ENCODE results near the gene AQP12A.
"Not testable (repeated sequence)": the region's sequence is repeated elsewhere in the genome, so short reads cannot be mapped to it uniquely, and the experiment has no call there.

AQP12A gene, protein sequence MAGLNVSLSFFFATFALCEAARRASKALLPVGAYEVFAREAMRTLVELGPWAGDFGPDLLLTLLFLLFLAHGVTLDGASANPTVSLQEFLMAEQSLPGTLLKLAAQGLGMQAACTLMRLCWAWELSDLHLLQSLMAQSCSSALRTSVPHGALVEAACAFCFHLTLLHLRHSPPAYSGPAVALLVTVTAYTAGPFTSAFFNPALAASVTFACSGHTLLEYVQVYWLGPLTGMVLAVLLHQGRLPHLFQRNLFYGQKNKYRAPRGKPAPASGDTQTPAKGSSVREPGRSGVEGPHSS

DNA sequence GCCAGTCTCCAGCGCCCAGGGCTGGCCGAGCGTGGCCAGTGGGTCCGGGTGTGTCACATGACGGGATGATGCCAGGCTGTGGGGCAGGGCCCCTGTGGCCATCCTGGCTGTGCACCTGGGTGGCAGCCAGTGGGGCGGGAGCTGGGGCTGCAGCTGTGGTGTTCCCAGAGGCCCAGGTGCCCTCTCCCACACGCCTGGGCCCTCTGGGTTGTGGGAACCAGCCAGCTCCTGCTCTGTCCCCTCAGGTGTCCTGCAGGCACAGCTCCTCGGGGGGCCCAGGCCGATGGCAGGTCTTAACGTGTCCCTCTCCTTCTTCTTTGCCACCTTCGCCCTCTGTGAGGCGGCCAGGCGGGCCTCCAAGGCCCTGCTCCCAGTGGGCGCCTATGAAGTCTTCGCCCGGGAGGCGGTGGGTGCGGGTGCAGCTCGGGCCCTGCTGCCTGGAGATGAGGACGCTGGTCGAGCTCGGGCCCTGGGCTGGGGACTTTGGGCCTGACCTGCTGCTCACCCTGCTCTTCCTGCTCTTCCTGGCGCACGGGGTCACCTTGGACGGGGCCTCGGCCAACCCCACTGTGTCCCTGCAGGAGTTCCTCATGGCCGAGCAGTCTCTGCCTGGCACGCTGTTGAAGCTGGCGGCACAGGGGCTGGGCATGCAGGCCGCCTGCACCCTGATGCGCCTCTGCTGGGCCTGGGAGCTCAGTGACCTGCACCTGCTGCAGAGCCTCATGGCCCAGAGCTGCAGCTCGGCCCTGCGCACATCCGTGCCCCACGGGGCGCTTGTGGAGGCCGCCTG is at the start of gene AQP12A:
Gene AQP12A (plus strand): TSS at position 236 of the 790 bp plus-strand sequence. CDS start 48 bp downstream, at position 284.
- not testable (repeated sequence) for DNase-seq (ENCODE audit: low read depth in 2 of 2)

DNA sequence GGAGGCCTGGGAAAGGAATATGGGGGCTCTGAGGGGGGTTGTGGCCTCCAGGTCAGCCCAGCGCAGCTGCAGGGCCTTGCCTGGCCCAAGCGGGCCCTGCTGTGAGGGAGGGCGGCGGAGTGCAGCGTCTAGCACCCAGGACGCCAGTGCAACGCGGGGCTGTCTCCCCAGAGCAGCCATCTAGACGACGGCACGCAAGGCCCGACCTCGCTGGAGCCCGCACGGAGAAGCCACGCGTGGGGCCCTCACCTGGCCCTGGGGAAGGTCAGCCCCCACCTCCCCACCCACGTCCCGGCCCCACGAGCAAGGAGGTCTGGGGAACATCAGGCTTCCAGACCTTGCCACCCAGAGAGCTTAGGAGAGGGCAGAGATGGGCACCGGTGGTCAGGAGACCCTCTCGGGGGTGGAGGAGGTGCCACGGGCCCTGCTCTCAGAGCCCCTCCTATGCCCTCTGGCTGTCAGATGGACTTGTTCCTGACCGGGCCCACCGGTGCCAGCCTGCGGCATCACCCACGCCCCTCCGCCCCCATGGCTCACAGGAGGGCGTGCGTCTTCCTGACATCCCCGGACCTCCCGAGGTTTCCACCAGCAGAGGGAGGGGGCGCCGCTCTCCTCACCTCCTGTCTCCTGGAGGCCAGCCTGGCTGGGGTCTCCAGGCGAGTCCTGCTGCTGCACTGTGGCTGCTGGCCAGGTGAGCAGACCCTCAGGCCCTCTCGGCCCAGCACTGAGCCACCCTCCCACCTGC is 49.4 kb upstream of the AQP12A start:
- DNase-seq (ENCODE audit: low read depth in 2 of 2) = no peak

DNA sequence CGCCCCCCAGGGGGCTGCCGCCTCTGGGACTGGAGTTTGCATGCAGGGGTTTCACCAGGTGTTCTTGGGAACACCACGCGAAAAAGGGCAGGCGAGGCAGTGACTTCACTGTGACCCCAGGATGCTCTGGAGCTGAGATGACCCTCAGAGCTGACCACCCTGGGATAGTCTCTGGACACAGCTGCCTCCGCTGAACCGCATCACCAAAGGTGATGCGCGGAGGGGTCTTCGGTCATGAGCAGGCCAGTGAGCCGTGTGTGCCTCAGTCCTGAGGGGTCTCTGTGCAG is 48.9 kb upstream of the AQP12A start:
- DNase-seq (ENCODE audit: low read depth in 2 of 2) = no peak

DNA sequence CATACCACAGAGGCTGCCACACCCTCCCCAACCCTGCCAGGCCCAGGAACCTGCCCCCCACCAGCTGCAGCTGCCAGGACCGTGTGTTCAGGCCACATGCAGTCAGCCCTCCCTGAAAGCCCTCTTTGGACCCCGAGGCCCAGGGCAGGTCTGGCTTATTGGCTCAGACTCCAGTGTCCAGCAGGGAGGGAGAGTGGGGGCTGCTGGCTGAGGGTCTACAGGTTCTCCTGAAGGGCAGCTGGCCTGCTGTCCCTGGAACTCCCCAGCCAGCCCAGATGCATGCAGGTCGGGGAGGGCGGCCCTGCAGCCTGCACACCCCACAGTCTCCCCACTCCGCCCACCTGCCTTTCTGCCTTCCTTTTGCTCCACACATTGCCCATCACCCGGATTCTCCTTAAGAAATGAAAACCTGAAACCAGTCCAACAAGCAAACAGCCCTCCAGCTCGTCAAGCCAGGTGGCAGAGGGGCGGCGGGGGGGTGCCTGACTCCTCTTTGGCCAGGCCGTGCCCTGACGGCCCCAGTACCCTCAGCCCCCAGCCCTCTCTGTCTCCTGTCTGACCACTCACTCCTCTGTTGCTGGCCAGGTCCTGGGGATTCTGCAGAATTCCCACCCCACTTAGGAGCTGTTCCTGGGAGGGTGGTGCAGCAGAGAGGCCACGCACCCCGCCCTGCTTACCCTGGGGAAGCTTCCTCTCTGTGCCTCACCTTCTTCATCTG is 48.4 kb upstream of the AQP12A start:
- no peak for DNase-seq (ENCODE audit: low read depth in 2 of 2)

DNA sequence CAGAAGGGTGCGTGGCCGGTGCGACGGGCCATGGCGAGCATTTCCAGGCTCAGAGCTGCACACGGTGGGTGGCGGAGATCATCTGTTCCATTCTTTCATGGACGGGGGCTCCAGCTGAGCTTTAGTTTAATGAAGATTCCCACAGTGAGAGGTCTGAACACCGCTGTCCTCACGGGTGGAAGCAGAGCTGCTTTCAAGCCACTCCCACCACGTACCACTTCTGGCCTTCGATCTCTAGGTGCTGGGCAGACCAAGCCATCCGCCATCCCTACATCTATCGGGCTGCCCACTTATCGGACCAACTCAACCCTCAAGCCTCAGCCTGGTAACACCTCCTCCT is 47.9 kb upstream of the AQP12A start:
- no peak for DNase-seq (ENCODE audit: low read depth in 2 of 2)

DNA sequence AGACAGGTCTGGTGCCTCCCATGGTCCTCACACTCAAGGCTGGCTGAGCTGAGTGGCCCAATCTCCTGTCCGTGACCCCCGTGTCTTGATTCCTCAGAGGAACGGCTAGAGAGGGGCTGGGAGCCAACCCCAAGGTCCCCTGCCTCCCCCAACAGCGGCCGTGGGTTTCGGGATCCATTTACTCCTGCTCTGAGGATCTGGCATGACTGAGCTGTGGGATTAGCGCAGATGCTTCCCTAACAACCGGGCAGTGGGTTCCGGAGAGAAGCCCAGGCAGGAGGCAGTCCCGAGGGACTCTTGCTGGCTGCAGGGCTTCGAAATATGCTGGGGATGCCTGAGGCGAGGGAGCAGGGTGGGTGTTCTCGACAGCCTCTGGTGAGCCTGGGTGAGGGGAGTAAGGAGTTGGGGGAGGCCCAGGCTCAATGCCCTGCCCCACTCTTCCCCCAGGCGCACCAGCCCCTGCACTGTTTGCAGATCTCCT is 47.5 kb upstream of the AQP12A start:
- DNase-seq (ENCODE audit: low read depth in 2 of 2) = no peak

DNA sequence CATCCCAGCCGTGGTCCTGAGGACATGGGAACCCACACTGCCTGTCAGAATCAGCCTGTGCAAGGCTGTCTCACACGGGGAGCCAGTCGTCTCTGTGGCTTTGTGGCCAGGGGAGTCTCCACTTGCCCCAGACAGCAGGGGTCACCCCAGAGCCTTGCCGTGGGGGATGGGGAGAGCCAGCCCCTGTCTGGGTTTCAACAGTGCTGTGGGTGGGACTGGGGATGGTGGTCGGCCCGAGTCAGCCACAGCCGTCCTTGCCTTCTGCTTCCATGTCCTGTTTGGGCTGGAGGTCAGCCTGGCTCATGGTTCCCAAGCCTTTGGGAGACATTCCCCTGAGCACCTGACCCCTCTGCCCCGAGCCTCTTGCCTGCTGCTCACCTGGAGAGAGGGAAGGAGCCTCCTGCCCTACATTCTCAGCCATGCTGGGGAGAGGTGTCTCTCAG is 46.8 kb upstream of the AQP12A start:
- no peak for DNase-seq (ENCODE audit: low read depth in 2 of 2)

DNA sequence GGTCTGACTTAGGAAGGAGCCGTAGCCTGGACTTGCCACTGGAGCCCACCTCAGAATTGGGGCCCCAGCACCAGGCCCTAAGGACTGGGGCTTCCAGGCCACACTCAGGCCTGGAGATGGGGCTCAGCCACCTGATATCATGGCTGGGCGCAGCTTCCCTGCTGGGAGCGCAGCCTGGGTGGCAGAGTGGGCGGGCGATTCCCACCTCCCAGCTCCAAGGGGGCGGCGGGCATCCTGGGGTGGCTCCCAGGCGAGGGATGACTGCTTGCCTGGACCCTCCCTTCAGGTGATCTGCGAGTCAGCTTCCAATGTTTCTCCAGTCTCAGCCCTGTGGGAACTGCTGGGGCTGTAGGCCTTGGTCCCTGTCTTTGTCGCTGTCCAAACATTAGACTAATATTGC is 46.3 kb upstream of the AQP12A start:
- DNase-seq (ENCODE audit: low read depth in 2 of 2) = no peak

DNA sequence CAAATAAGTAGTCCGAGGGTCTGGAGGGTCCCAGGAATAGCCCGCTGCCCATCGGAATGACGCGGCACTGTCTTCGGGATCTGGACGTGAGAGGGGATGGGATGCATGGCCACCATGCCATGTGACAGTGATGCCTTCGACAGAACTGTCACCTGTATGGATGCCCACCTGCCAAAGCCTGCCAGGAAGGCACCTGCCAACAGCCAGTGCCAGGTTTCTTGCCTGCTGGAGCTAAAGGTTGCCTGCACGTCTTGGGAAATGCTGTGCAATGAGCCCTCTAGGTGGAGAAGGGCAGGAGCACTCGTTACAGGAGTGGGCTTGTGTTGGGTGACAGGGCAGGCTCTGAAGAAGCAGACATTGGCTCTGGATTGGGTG is 45.9 kb upstream of the AQP12A start:
- DNase-seq (ENCODE audit: low read depth in 2 of 2) = no peak

DNA sequence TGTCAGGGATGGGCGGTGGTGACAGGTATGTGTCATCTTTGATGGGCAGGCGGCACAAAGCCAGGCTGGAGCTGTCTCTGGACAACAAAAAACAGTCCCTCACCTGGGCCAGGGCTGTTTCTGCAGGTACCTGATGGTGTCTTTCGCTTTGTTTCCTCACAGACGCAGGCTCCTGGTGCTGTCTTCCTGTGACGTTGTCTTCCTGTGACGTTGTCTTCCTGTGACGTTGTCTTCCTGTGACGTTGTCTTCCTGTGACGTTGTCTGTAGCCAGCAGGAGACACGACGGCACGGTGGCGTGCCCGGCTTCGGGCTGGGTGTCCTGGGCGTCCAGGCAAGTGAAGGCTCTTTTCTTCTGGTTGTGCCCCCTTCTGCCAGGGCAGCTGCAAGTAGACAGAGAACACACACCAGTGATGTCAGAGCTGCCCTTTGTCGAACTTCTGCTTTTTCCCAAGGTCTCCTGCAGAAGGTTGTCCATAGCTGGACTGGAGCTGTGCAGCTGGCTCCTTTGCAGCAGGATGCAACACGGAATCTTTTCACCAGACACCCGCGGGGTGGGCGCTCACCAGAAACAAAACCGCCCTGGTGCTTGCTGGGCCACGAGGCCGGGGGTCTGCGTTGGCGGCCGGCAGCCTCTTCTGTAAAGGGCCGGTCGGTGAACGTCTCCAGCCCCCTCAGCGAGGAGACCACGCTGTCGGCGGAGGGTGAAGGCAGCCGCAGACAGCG is 45.3 kb upstream of the AQP12A start:
- DNase-seq (ENCODE audit: low read depth in 2 of 2) = no peak

DNA sequence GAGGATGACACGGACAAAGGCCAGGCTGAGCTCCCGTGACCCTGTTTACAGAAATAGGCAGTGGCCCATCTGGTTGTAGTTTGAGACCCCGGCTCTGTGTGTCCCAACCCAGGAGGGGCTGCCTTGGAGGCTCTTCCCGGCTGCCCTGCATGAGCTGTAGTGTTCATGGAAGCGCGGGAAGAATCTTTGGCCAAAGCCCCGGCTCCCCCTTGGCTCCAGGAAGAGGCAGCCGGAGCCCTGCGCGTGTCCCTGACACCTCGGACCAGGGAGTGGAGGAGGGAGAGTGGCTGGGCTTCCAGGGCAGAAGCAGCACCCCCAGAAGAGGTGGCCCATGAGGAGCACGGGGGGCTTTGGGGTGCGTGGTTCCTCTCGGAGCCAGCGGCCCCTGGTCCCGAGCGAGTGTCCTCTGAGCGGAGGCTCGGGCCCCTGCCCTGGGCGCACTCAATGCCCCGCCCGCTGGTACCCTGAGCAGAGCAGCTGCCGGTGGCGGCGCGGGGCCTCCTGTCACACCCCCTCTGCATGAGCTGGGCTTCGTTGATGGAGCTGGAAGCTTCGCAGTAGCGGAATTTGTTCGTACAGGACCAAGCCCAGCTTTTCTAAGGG is 44.7 kb upstream of the AQP12A start:
- no peak for DNase-seq (ENCODE audit: low read depth in 2 of 2)

DNA sequence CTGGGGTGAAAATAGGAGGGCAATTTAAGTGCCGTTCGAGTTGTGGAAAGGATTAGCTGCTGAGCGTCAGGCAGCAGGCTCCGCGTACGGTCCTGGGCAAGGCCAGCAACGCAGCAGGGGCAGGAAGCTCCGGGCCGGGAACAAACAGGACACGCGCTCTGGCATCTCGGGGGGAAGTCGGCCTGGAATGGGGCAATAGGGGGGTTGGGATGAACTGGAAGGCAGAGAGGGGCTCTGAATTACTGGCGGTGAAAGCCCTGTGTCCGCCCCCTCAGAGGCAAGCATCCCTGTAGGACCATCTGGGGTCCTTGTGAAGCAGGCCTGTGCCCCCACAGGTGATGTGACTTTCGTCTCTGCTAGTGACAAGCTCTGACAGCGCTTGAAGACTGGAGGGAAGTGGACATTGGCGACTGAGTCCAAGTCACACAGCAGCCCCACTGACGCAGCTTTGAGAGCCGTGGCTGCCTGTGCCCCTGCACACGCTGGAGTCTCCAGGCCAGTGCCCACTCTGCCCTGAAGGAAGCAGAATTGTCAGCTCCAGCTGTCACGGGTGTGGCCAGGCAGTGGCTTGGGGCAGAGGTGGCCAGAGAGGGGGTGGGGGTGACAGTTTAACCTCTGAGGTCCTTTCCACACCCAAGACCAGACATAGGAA is 44.0 kb upstream of the AQP12A start:
- DNase-seq (ENCODE audit: low read depth in 2 of 2) = no peak

DNA sequence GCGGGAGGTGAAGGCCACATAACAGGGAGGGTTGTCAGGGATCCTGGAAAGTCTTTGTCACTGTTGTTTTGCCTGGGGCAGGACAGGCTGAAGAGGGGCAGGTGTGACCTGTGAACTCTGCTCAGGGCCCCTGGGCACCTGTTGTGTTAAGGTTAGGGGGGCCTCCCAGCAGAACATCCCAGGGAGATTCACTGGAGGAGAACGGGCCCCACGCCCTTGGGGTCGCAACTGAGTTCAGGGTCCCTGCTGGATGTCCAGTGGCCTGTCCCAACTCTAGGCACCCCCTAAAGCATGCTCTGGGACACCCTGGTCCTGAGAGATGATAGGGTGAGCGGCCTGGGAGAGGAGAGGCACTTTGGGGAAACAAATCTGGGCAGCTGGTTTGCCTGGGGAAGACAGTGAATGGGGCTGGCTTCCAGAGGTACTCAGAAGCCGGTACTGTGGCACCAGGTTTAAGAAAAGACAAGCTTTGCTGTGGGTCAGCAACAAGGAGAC is 43.5 kb upstream of the AQP12A start:
- no peak for DNase-seq (ENCODE audit: low read depth in 2 of 2)

DNA sequence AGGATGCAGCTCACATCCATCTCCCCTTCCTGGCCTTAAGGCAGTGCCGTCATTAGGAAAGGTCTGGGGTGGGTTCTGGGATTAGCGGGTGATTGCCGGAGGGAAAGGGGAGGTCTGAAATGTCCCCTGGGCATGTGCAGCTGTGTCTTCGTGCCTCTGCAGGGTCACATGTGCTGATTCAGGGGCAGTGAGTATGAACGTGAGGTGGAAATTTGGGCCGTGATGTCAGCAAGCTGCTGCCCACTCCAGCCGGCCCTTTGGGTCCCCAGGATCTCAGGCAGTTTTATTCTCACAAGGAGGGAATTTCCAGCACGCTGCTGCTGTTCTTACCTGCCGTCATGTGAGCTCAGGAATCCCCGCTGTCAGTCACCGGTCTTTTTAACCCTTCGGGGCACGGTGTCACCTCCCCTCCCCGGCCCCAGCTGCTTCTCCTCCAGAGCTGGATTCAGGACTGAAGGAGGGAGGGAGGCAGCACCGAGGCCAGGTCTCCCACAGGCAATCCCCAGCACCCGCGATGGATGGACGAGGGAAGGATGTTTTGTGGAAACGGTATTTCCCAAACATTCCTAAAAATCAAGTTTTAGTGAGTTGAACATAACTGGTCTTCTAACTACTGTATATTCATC is 42.9 kb upstream of the AQP12A start:
- DNase-seq (ENCODE audit: low read depth in 2 of 2) = no peak

DNA sequence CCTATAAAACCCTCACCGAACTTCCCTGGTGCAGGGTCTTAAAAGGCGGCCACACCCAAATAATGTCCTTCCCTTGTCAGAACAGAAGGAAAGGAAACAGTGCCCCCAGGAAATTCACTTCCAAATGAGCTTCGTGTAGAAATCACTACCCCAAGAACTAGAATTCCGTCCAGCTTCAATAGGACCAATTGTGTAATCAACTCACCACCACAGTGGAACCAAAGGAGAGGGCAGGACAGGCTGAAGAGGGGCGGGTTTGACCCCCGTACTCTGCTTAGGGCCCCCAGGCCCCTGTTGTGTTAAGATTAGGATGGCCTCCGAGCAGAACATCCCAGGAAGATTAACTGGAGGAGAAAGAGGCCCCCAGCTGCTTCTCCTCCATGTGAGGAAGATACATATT is 42.3 kb upstream of the AQP12A start:
- no peak for DNase-seq (ENCODE audit: low read depth in 2 of 2)

DNA sequence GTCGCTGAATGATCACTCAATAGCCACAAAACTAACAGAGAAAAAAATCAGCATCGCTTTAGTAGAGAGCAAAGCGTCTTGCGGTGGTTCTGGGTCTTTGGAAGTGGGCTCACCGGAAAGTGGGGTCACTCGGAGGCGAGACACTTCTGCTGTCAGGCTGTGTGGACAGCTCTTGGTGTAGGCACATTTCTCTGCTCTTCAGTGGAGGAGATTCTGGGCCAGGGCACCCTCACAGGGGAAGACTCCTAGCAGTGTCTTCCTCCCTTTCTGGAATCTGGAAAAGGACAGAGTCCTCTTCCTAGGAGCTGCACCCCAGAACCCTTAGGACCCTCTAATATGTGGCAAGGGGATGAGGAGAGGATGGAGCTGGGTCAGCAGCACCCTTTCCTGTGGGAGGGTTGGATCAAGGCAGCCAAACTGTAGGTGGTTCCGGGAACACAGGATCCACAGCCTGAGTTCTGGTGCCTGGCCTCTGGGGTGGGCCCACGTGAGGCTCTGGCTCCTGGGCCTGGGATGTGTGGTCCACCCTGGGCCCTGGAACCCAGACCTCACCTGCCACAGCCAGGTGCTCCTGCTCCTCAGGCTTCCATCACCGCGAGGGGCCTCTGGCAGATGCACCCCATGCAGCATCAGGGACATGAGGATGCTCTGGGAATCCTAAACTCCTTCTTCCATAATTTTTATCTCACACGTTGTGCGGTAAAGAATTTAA is 41.3 kb upstream of the AQP12A start:
- DNase-seq (ENCODE audit: low read depth in 2 of 2) = no peak

DNA sequence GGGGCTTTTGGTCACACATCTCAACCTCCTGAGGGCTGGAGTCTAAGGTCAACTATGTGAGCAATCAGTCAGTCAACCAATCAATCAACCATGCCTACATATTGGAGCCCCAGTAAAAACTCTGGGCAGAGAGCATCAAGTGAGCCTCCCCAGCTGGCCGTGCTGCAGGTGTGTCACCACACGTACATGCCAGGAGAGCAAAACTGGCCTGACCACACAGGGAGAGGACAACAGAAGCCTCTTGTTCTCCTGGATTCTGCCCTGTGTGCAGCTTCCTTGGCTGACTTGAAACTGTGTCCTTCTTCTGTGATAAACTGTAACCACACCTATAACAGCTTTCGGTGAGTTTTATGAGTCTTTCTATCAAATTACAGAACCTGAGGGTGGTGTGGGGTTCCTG is 40.5 kb upstream of the AQP12A start:
- no peak for DNase-seq (ENCODE audit: low read depth in 2 of 2)

DNA sequence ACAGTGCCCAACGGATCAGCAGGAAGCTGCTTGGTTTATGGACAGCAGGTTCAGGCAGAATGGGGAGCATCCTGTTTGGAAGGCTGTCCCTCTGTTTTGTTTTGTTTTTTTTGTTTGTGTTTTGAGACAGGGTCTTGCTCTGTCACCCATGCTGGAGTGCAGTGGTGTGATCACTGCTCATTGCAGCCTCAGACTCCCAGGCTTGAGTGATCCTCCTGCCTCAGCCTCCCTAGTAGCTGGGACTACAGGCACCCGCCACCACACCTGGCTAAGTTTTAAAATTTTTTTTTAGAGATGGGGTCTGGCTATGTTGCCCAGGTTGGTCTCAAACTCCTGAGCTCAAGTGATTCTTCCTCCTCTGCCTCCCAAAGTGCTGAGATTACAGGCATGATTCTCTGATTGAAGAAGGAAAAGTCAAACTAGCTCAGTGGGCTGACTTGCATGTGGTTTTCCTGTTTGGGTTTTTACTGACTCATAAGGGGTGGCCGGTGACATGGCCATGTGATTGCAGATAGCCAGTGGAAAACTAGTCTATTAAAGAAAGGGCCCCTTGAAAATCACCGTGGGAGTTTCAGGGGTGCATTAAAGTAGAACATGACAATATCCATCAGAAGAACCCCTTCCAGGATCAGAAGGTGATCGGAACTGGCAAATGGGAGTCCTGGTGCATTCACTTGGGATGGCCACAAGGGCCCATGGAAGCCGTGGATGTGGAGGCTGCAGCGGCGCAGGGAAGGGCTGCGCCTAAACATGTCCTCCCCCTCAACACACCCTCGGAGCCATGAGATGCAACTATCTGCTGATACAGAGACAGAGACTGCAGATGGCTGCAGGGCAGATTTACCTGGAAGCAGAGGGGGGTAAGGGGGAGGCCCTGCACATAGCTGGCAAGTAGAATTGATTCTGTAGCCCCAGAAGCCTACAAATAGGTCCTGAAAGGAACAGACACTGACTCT is 35.5 kb upstream of the AQP12A start:
- peak in 1 of 2 donors; percentile 16 for DNase-seq (ENCODE audit: low read depth in 2 of 2)

Measured in stimulated activated CD8-positive, alpha-beta memory T cell treated with anti-CD3 and anti-CD28 coated beads, Interleukin-15, amount 100 ng/mL, for 48 hours (primary cell).